ENCODE data around the gene RPTOR. TPM values are rescaled to one million over a fixed set of nuclear protein-coding genes. Genes with fewer than 3 reads are reported as not detected.

The RPTOR gene
- total RNA-seq, 1 experiment from 2014 or later, result 46.2 TPM

- intact Hi-C loops (cut with micrococcal nuclease), result no loop called here
- Histone ChIP-seq H3F3A (ENCODE audit: low read length, unreplicated experiment) (no peaks in the 10 kb centered on the region), H4K20me1 (ENCODE audit: low read length) (no peaks in the 10 kb centered on the region), H3K4me3 (ENCODE audit: low read length) (no peak overlapping the region), H2AFZ (ENCODE audit: low read length) (no peak overlapping the region), H3K9me3 (ENCODE audit: low read length) (no peaks in the 10 kb centered on the region), H3K27ac (ENCODE audit: low read length) (no peak overlapping the region), H3K4me1 (ENCODE audit: insufficient read depth, low read length) (no peaks in the 10 kb centered on the region), H3K27me3 (ENCODE audit: low read length) (no peaks in the 10 kb centered on the region), H3K9me2 (replicated peaks; ENCODE audit: low read length) (no peaks in the 10 kb centered on the region), H3K9ac (ENCODE audit: low read length) (no peak overlapping the region), H3K4me2 (ENCODE audit: low read length) (no peak overlapping the region), H3K36me3 (ENCODE audit: low read depth, low read length) (no peaks in the 10 kb centered on the region; the same call in 1 of the 2 replicates), H3K79me2 (ENCODE audit: low read length) (no peaks in the 10 kb centered on the region)
- TF ChIP-seq EZH2phosphoT487 (IDR thresholded peaks at IDR 0.05; ENCODE audit: borderline replicate concordance, low read length) (no peak), EZH2 (IDR thresholded peaks at IDR 0.05; ENCODE audit: low read length, unreplicated experiment) (no peak)
- TF ChIP-seq, protein P1, sequence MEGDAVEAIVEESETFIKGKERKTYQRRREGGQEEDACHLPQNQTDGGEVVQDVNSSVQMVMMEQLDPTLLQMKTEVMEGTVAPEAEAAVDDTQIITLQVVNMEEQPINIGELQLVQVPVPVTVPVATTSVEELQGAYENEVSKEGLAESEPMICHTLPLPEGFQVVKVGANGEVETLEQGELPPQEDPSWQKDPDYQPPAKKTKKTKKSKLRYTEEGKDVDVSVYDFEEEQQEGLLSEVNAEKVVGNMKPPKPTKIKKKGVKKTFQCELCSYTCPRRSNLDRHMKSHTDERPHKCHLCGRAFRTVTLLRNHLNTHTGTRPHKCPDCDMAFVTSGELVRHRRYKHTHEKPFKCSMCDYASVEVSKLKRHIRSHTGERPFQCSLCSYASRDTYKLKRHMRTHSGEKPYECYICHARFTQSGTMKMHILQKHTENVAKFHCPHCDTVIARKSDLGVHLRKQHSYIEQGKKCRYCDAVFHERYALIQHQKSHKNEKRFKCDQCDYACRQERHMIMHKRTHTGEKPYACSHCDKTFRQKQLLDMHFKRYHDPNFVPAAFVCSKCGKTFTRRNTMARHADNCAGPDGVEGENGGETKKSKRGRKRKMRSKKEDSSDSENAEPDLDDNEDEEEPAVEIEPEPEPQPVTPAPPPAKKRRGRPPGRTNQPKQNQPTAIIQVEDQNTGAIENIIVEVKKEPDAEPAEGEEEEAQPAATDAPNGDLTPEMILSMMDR (conservative IDR thresholded peaks at IDR 0.05; ENCODE audit: low read depth, low read length), result no peak
- no TSS peak for BruUV-seq (replicated peaks)
- ChIA-PET POLR2A (ENCODE audit: unreplicated experiment) (no interaction called here), CTCF (no interaction called here)
- DNase-seq (no peak), ATAC-seq (no peak)
These were observed 377.3 kb downstream of the RPTOR start for GRCh38 chr17:80921741-80922579.

DNA sequence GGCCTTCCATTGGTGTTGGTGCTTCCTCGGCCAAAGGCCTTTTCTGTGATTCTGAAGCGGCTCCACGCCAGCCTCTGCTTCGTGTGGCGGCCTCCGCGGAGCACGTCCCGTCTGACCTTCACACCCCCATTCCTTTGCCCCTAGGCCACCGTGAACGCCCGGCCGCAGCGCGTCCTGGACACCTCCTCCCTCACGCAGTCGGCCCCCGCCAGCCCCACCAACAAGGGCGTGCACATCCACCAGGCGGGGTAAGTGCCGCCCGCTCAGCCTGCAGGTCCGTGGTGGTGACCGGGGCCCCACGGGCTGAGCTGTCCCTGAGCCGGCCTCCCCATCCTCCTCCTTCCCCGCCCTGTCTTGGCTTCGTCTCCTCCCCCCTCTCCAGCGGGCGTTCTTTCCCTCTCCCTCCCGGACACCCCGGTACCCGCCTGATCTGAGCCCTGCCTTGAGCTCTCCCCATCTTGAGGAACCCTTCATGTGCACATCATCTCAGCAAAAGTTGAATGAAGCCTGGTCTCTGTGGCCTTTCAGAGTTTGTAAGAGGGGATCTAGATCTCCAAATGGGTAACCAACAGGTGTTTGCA, 378.0 kb downstream of the RPTOR start:
- TF ChIP-seq, protein P1 (conservative IDR thresholded peaks at IDR 0.05; ENCODE audit: low read depth, low read length), result no peak
- no peak for TF ChIP-seq EZH2 (IDR thresholded peaks at IDR 0.05; ENCODE audit: low read length, unreplicated experiment)
- TF ChIP-seq EZH2phosphoT487 (IDR thresholded peaks at IDR 0.05; ENCODE audit: borderline replicate concordance, low read length), result no peak
- ChIA-PET POLR2A (ENCODE audit: unreplicated experiment) (no interaction called here), CTCF (no interaction called here)
- no peak overlapping the region for H3K9ac ChIP-seq (ENCODE audit: low read length)
- intact Hi-C loops (cut with micrococcal nuclease), result no loop called here
- H3K27me3 ChIP-seq (ENCODE audit: low read length), result no peaks in the 10 kb centered on the region
- H3K4me3 ChIP-seq (ENCODE audit: low read length), result no peak overlapping the region
- no peaks in the 10 kb centered on the region; the same call in 1 of the 2 replicates for H3K36me3 ChIP-seq (ENCODE audit: low read depth, low read length)
- H3K4me1 ChIP-seq (ENCODE audit: insufficient read depth, low read length), result no peaks in the 10 kb centered on the region
- DNase-seq (no peak), ATAC-seq (no peak)
- no peaks in the 10 kb centered on the region for H3K9me3 ChIP-seq (ENCODE audit: low read length)
- no peaks in the 10 kb centered on the region for H3F3A ChIP-seq (ENCODE audit: low read length, unreplicated experiment)
- no peaks in the 10 kb centered on the region for H3K79me2 ChIP-seq (ENCODE audit: low read length)
- no TSS peak for BruUV-seq (replicated peaks)
- no peak overlapping the region for H3K27ac ChIP-seq (ENCODE audit: low read length)
- H3K9me2 ChIP-seq (replicated peaks; ENCODE audit: low read length), result no peaks in the 10 kb centered on the region
- H3K4me2 ChIP-seq (ENCODE audit: low read length), result no peak overlapping the region
- H4K20me1 ChIP-seq (ENCODE audit: low read length), result no peaks in the 10 kb centered on the region
- H2AFZ ChIP-seq (ENCODE audit: low read length), result no peak overlapping the region
